ENCODE measurements around the gene PRF1. TPM values are rescaled to one million over a fixed set of nuclear protein-coding genes. Genes with fewer than 3 reads are reported as not detected.

Gene PRF1
- total and polyA plus RNA-seq, 7 donors: 0.16 to 5.0 (median 1.5) TPM; not detected in 1

DNA sequence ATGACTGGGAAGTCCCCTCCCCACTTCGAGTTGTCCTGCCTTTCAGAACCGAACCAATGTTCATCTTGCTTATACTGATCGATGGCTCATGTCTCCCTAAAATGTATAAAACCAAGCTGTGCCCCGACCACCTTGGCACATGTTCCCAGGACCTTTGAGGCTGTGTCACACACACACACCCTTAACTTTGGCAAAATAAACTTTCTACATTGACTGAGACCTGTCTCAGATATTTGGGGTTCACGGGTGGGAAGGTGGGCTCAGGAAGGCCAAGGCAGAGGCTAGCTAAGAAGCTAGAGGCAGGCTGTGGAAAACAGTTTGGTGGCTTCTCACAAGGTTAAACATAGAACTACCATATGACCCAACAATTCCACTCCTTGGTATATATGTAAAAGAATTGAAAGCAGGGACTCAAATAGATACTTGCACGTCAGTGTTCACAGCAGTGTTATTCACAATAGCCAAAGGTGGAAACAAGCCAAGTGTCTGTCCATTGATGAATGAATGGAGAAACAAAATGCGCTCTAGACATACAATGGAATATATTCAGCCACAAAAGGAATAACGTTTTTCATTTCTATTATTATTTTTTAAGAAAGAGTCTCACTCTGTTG is 15.4 kb downstream of the PRF1 start:
- 74 to 84% methylated on average over 8 of the region's 8 CpGs for WGBS, 2 donors
- no peak for DNase-seq
- H3K27me3 ChIP-seq: no peaks in the 10 kb centered on the region

DNA sequence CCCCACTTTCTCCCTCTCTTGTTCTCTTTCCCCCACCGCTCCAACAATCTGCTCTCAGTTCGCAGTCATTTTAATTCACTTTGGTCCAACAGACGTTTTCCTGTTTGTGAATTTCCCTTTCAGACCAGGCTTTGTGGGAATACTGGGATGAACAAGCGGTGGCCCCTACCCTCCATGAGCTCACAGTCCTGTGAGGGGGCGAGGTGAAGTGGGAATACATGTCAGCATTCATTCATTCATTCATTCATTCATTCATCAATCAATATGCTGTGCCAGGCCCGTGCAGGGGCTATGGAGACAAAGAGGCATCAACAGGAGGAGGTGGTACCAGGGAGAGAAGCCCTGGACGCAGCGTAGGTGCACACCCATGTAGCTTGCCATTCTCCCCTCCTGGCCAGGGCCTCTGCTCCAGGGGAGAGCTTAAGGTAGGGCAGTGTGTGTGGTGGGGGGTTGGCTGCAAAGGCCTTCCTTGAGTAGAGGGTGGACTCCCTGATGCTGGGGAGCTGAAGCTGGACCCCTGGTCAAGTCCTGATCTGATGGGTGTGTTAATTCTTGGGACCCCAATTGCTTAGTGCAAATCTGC is 16.1 kb downstream of the PRF1 start:
- no peak for TF ChIP-seq POLR2AphosphoS5 (IDR thresholded peaks at IDR 0.05)
- no peak for TF ChIP-seq POLR2A (IDR thresholded peaks at IDR 0.05)
- TF ChIP-seq EP300 (IDR thresholded peaks at IDR 0.05): no peak
- TF ChIP-seq, protein P1, sequence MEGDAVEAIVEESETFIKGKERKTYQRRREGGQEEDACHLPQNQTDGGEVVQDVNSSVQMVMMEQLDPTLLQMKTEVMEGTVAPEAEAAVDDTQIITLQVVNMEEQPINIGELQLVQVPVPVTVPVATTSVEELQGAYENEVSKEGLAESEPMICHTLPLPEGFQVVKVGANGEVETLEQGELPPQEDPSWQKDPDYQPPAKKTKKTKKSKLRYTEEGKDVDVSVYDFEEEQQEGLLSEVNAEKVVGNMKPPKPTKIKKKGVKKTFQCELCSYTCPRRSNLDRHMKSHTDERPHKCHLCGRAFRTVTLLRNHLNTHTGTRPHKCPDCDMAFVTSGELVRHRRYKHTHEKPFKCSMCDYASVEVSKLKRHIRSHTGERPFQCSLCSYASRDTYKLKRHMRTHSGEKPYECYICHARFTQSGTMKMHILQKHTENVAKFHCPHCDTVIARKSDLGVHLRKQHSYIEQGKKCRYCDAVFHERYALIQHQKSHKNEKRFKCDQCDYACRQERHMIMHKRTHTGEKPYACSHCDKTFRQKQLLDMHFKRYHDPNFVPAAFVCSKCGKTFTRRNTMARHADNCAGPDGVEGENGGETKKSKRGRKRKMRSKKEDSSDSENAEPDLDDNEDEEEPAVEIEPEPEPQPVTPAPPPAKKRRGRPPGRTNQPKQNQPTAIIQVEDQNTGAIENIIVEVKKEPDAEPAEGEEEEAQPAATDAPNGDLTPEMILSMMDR (IDR thresholded peaks at IDR 0.05): no peak
- H3K9me3 ChIP-seq: no peaks in the 10 kb centered on the region
- no peak for DNase-seq
- 84 to 89% methylated on average over 8 of the region's 8 CpGs for WGBS, 2 donors
- no peaks in the 10 kb centered on the region for H3K36me3 ChIP-seq
- no peak overlapping the region for H3K4me3 ChIP-seq
- no peaks in the 10 kb centered on the region for H3K4me1 ChIP-seq
- no peak overlapping the region for H3K27ac ChIP-seq
- intact Hi-C loops (cut with DNase I): no loop called here
- H3K27me3 ChIP-seq: no peaks in the 10 kb centered on the region

More for the DNA sequence above, 15.4 kb downstream of the PRF1 start:
- Histone ChIP-seq H3K4me3 (no peak overlapping the region), H3K27ac (no peak overlapping the region), H3K4me1 (no peaks in the 10 kb centered on the region), H3K9me3 (no peaks in the 10 kb centered on the region), H3K36me3 (no peaks in the 10 kb centered on the region)
- intact Hi-C loops (cut with DNase I): no loop called here
- TF ChIP-seq EP300 (IDR thresholded peaks at IDR 0.05): no peak
- TF ChIP-seq POLR2A (IDR thresholded peaks at IDR 0.05): no peak
- TF ChIP-seq, protein P1 (IDR thresholded peaks at IDR 0.05): no peak
- TF ChIP-seq POLR2AphosphoS5 (IDR thresholded peaks at IDR 0.05): no peak

DNA sequence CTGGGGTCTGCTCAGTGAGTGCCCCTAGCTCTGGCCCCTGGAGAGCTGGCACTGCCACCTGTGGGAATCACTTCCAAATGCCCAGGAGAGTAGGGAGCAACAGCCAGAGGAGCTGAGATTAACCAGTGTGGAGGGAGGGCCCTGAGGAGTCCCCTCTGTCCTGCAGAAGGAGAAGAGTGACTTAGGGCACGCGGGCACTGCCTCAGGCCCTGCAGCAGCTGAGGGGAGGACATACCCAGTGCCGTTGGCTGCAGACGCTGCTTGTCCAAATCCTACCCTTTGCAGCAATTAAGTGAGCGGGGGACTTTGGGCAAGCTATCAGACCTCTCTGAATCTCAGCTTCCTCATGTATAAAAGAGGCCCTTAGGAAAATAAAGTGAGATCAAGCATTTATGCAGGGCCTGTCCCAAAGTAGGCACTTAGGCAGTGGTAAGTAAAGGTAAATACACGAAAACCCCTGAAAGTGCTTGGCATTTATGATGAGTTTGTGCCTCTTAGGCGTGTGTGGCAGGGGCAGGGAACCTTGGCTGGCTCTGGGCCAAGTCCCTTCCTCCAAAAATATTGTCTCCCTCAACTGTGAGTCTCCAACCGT is 16.9 kb downstream of the PRF1 start:
- TF ChIP-seq POLR2AphosphoS5 (IDR thresholded peaks at IDR 0.05): no peak
- no peak for TF ChIP-seq EP300 (IDR thresholded peaks at IDR 0.05)
- TF ChIP-seq POLR2A (IDR thresholded peaks at IDR 0.05): no peak
- TF ChIP-seq, protein P1 (IDR thresholded peaks at IDR 0.05): no peak
- Histone ChIP-seq H3K27ac (no peak overlapping the region), H3K27me3 (no peaks in the 10 kb centered on the region), H3K36me3 (no peaks in the 10 kb centered on the region), H3K4me3 (no peak overlapping the region), H3K9me3 (no peaks in the 10 kb centered on the region), H3K4me1 (no peaks in the 10 kb centered on the region)
- intact Hi-C loops (cut with DNase I): no loop called here
- DNase-seq: peak; percentile 37
- 71 to 74% methylated on average over 8 of the region's 8 CpGs for WGBS, 2 donors

DNA sequence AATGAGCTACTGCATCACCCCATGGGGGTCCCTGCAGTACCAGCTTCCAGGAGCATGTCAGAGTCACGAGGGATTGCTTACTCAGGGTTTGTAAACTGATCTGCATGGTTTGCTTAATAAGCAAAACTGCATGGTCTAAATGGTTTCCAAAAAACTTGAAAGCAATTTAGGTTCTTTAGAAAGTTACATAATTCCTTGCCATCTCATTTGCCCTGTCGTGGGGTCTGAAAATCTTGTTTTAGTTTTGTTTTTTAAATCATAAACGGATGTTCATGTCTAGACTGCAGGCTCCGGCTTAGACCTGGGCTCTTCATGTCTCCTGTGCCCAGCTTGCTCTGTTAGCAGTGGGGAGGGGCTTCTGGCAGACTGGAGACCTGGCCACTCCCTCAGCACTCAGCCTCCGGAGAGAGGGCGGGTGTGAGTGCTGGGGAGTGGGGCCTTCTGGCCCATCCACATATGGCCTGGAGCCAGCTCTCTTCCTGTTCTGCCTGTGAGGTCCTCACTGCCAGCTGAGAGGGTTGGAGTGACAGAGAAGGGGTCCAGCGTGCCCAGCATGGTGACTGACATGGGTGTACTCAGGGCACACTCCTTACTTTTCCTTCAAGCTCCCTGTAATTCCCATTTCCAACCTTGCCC is 17.5 kb downstream of the PRF1 start:
- DNase-seq: peak; percentile 60
- Histone ChIP-seq H3K4me1 (no peaks in the 10 kb centered on the region), H3K27ac (no peak overlapping the region), H3K36me3 (no peaks in the 10 kb centered on the region), H3K9me3 (no peaks in the 10 kb centered on the region), H3K4me3 (no peak overlapping the region), H3K27me3 (no peaks in the 10 kb centered on the region)
- intact Hi-C loops (cut with DNase I): no loop called here
- WGBS, 2 donors: 35 to 37% methylated on average over 7 of the region's 7 CpGs
- TF ChIP-seq POLR2AphosphoS5 (IDR thresholded peaks at IDR 0.05): no peak
- TF ChIP-seq EP300 (IDR thresholded peaks at IDR 0.05): no peak
- no peak for TF ChIP-seq POLR2A (IDR thresholded peaks at IDR 0.05)
- TF ChIP-seq, protein P1 (IDR thresholded peaks at IDR 0.05): no peak
